ENCODE data around the gene AP4S1.
A peak's percentile ranks its signal among the peaks of the same experiment; 100 is the strongest.
"Not testable (repeated sequence)": the region's sequence is repeated elsewhere in the genome, so short reads cannot be mapped to it uniquely, and the experiment has no call there.

AP4S1 gene

DNA sequence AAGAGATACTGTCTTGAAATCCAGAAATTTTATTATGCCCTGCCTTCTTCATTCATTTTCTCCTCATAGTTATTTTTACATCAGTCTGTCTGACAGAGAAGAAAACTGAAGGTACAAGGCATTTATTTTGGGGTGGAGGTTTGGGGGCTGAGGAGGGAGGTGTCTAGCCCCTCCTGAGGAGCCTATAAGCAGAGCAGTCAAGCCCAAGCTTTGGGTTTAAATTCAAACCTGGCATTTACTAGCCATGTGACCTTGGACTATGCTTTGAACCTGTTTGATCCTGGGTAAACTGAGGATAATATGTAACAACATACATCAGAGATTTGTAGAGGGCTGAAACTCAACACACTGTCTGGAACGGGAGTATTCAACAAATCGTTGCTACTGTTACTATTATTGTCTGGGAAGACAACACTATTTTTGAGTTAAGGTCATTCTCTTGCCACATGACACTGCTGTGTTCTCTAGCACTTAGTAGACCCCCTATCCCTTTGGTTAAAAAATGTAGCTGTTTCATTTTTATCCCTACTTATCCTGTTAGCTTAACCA is 66.8 kb downstream of the AP4S1 start:
- no peak for DNase-seq (ENCODE audit: low read depth, low spot score)
- ChIA-PET CTCF (interaction anchor here (0.8 kb wide), 1 partner anchor 14 kb away, joined by 3 read pairs; no protein-coding TSS in a partner anchor), POLR2A (no interaction called here)
- H3K4me3 ChIP-seq (ENCODE audit: low read depth, low read length): no peak overlapping the region
- TF ChIP-seq, protein P1, sequence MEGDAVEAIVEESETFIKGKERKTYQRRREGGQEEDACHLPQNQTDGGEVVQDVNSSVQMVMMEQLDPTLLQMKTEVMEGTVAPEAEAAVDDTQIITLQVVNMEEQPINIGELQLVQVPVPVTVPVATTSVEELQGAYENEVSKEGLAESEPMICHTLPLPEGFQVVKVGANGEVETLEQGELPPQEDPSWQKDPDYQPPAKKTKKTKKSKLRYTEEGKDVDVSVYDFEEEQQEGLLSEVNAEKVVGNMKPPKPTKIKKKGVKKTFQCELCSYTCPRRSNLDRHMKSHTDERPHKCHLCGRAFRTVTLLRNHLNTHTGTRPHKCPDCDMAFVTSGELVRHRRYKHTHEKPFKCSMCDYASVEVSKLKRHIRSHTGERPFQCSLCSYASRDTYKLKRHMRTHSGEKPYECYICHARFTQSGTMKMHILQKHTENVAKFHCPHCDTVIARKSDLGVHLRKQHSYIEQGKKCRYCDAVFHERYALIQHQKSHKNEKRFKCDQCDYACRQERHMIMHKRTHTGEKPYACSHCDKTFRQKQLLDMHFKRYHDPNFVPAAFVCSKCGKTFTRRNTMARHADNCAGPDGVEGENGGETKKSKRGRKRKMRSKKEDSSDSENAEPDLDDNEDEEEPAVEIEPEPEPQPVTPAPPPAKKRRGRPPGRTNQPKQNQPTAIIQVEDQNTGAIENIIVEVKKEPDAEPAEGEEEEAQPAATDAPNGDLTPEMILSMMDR (IDR thresholded peaks at IDR 0.05; ENCODE audit: insufficient read depth, low read length, missing control alignments): no peak

DNA sequence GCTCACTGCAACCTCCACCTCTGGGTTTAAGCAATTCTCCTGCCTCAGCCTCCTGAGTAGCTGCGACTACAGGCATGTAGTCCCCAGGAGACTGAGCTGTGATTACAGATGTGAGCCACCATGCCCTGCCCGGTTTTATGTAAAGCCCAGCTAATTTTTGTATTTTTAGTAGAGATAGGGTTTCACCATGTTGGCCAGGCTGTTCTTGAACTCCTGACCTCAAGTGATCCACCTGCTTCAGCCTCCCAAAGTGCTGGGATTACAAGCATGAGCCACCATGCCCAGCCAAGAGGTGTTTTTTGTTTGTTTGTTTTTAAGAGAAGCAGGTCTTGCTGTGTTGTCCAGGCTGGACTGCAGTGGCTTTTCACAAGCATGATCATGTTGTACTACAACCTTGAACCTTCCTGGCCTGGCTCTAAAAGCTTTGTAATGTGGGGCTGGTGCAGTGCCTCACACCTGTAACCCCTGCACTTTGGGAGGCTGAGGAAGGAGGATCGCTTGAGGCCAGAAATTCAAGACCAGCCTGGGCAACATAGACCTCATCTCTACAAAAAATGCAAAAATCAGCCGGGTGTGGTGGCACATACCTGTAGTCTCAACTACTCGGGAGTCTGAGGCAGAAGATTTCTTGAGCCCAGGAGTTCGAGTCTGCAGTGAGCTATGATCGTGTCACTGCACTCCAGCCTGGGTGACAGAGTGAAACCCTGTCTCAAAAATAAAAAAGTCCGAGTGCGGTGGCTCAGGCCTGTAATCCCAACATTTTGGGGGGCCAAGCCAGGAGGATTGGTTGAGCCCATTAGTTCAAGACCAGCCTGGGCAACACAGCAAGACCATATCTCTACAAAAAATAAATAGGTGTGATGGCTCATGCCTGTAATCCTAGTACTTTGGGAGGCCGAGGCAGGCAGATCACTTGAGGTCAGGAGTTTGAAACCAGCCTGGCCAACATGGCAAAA is 68.7 kb downstream of the AP4S1 start:
- DNase-seq (ENCODE audit: low read depth, low spot score); H3K4me3 ChIP-seq (ENCODE audit: low read depth, low read length); POLR2A ChIA-PET: not testable (repeated sequence)
- CTCF ChIA-PET: interaction anchor here (1.4 to 1.9 kb wide), 2 partner anchors 12 to 115 kb away, joined by 4 to 5 read pairs; no protein-coding TSS in a partner anchor

DNA sequence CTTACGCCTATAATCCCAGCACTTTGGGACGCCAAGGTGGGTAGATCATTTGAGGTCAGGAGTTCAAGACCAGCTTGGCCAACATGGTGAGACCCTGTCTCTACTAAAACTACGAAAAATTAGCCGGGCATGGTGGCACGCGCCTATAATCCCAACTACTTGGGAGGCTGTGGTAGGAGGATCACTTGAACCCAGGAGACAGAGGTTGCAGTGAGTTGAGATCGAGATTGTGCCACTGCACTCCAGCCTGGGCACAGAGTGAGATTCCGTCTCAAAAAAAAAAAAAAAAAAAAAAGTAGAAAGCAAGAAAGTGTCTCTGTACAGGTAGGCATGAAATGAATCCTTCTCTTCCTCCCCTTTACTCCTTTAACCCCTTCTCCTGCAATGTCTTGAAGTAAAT is 70.4 kb downstream of the AP4S1 start:
- CTCF ChIA-PET: interaction anchor here (1.4 to 1.9 kb wide), 2 partner anchors 13 to 117 kb away, joined by 4 to 5 read pairs; no protein-coding TSS in a partner anchor
- DNase-seq (ENCODE audit: low read depth, low spot score); POLR2A ChIA-PET; H3K4me3 ChIP-seq (ENCODE audit: low read depth, low read length): not testable (repeated sequence)

DNA sequence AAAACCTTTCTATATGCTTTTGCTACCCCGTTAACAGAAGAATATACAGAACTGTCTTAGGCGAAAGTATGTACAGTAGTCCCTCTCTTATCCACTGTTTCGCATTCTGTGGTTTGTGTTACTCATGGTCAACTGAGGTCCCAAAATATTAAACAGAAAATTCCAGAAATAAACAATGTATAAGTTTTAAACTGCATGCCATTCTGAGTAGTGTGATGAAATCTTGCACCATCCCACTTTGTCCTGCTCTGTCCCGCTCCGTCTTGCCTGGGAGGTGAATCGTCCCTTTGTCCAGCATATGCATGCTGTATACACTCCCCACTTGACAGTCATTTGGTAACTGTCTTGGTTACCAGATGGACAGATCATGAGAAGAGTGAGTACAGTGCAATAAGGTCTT is 70.8 kb downstream of the AP4S1 start:
- TF ChIP-seq, protein P1 (IDR thresholded peaks at IDR 0.05; ENCODE audit: insufficient read depth, low read length, missing control alignments): no peak
- ChIA-PET POLR2A (no interaction called here), CTCF (interaction anchor here (1.4 kb wide), 1 partner anchor 118 kb away, joined by 4 read pairs; no protein-coding TSS in a partner anchor)
- peak; percentile 23 for DNase-seq (ENCODE audit: low read depth, low spot score)
- no peak overlapping the region for H3K4me3 ChIP-seq (ENCODE audit: low read depth, low read length)

DNA sequence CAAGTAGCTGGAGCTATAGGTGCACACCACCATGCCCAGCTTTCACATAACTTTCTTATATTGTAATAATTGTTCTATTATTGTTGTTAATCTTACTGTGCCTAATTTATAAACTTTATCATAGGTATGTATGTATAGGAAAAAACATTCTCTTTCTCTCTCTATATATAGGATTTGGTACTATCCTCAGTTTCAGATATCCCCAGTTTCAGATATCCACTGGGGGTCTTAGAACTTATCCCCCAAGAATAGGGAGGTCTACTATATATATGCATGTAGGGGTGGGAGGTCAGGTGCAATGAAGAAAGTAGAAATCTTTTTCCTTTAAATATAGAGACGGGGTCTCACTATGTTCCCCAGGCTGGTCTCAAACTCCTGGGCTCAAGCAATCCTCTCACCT is 71.6 kb downstream of the AP4S1 start:
- POLR2A ChIA-PET: no interaction called here
- DNase-seq (ENCODE audit: low read depth, low spot score): no peak
- H3K4me3 ChIP-seq (ENCODE audit: low read depth, low read length): no peak overlapping the region
- TF ChIP-seq, protein P1 (IDR thresholded peaks at IDR 0.05; ENCODE audit: insufficient read depth, low read length, missing control alignments): no peak
- CTCF ChIA-PET: no interaction called here

DNA sequence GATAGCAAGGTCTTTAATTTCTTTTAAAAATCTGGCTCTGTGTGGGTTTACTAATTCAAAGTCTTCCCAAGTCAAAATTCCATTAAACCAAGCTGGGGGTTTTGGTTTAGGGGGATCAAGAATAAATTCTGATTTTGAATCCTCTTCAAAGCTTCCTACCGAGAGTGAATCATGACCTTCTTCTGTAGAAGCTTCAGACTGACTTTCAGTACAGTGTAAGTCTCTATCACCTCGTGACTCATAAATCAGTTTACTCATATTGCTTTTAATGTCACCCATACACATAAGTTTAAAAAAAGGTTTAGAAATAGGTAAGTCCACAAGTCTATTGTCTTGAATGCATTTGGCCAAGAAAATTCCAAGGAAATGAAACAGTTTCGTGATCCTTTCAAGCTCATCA is 81.3 kb downstream of the AP4S1 start:
- no peak for DNase-seq (ENCODE audit: low read depth, low spot score)
- ChIA-PET POLR2A (no interaction called here), CTCF (interaction anchor here (1.0 to 1.9 kb wide), 5 partner anchors 11 to 126 kb away, joined by 3 to 5 read pairs (median 3); no protein-coding TSS in a partner anchor)
- TF ChIP-seq, protein P1 (IDR thresholded peaks at IDR 0.05; ENCODE audit: insufficient read depth, low read length, missing control alignments): no peak
- no peak overlapping the region for H3K4me3 ChIP-seq (ENCODE audit: low read depth, low read length)

DNA sequence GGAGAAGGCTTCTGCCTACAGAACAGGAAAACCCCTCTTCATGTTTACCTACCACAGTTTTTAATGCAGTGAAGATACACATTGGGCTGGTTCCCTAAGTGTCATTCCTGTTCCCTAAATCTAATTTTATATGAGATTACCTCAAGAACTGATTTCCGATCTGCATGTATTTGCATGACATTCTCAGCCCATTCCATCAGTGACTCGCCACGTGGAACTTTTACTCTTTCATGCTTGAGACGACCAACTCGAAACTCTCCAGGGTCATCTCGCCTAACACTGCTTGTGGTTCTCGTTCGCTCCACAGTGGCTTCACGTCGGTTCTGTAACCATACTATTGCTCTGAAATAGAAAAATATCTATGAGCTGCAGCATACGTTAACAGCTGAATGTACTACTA is 83.8 kb downstream of the AP4S1 start:
- ChIA-PET CTCF (interaction anchor here (0.6 to 1.7 kb wide), 3 partner anchors 8 to 99 kb away, joined by 3 to 5 read pairs (median 4); no protein-coding TSS in a partner anchor), POLR2A (interaction anchor here (0.6 kb wide), 1 partner anchor 85 kb away, joined by 4 read pairs; no protein-coding TSS in a partner anchor)
- DNase-seq (ENCODE audit: low read depth, low spot score): no peak
- TF ChIP-seq, protein P1 (IDR thresholded peaks at IDR 0.05; ENCODE audit: insufficient read depth, low read length, missing control alignments): no peak
- H3K4me3 ChIP-seq (ENCODE audit: low read depth, low read length): no peak overlapping the region
